Liver (tissue), 9 donors: ENCODE data around the gene NAA10. TPM values are rescaled to one million over a fixed set of nuclear protein-coding genes. Genes with fewer than 3 reads are reported as not detected.

ENCODE experiments used
- DNase-seq: peaks from one replicate; pipeline ENCODE4 v3.0.0-alpha.2; 2017; ENCODE audit warnings: low spot score
- H3K27ac ChIP-seq, 2 donors: one replicate each; pipeline ENCODE4 v1.7.0; 2013; ENCODE audit warnings: inconsistent platforms in 2 of 2, low read length in 2 of 2, control low read depth in 1 of 2, low read depth in 1 of 2, mild to moderate bottlenecking in 1 of 2
- H3K27me3 ChIP-seq, 4 donors: one replicate each; pipeline versions ENCODE4 v1.6.1 to v1.7.0; 2013; ENCODE audit warnings: low read length in 3 of 4, inconsistent platforms in 1 of 4, mild to moderate bottlenecking in 1 of 4, moderate library complexity in 1 of 4; ENCODE audit not compliant: control insufficient read depth in 4 of 4, insufficient read depth in 4 of 4
- H3K36me3 ChIP-seq, 4 donors: one replicate each; pipeline versions ENCODE4 v1.6.1 to v1.7.0; 2013; ENCODE audit warnings: low read length in 3 of 4, mild to moderate bottlenecking in 3 of 4, low read depth in 1 of 4, moderate library complexity in 1 of 4; ENCODE audit not compliant: control insufficient read depth in 4 of 4, insufficient read depth in 3 of 4
- H3K4me1 ChIP-seq, 4 donors: one replicate each; pipeline versions ENCODE4 v1.6.1 to v1.7.0; 2013; ENCODE audit warnings: low read length in 3 of 4, mild to moderate bottlenecking in 3 of 4, moderate library complexity in 1 of 4; ENCODE audit not compliant: control insufficient read depth in 4 of 4, insufficient read depth in 4 of 4
- H3K4me3 ChIP-seq, 3 donors: one replicate each; pipeline versions ENCODE4 v1.6.1 to v1.7.0; 2013; ENCODE audit warnings: low read length in 3 of 3, control low read depth in 1 of 3, low read depth in 1 of 3, mild to moderate bottlenecking in 1 of 3
- H3K9ac ChIP-seq, 2 donors: one replicate each; pipeline ENCODE4 v1.7.0; 2013; ENCODE audit warnings: low read length in 2 of 2, mild to moderate bottlenecking in 2 of 2, moderate library complexity in 2 of 2, control low read depth in 1 of 2, low read depth in 1 of 2
- H3K9me3 ChIP-seq, 4 donors: one replicate each; pipeline versions ENCODE4 v1.6.1 to v1.7.0; 2013; ENCODE audit warnings: low read length in 3 of 4; ENCODE audit not compliant: control insufficient read depth in 4 of 4
- ATF3 ChIP-seq: IDR thresholded peaks from 2 replicates; pipeline ENCODE4 v1.6.1; 2016; ENCODE audit warnings: antibody characterized with exemption
- CTCF ChIP-seq: fragments of 150-350 bp; IDR thresholded peaks from 2 replicates; pipeline ENCODE4 v1.5.1; 2017; ENCODE audit warnings: improper control_type of control experiment, low read depth, low read length; ENCODE audit not compliant: missing input control
- EGR1 ChIP-seq, 2 donors: IDR thresholded peaks; 2 replicates each; pipeline ENCODE4 v1.6.1; 2016 to 2018; ENCODE audit warnings: antibody characterized with exemption in 2 of 2, low read depth in 2 of 2
- FOXA2 ChIP-seq: IDR thresholded peaks from 2 replicates; pipeline ENCODE4 v1.6.1; 2016; ENCODE audit warnings: antibody characterized with exemption
- GABPA ChIP-seq, 2 donors: IDR thresholded peaks in 1 of 2; conservative IDR thresholded peaks in 1 of 2; 2 replicates each; pipeline ENCODE4 v1.6.1; 2016; ENCODE audit warnings: antibody characterized with exemption in 2 of 2, mild to moderate bottlenecking in 1 of 2, moderate library complexity in 1 of 2
- HNF4A ChIP-seq, 2 donors: conservative IDR thresholded peaks; 2 replicates each; pipeline ENCODE4 v1.6.1; 2016; ENCODE audit warnings: antibody characterized with exemption in 2 of 2, mild to moderate bottlenecking in 2 of 2
- HNF4G ChIP-seq: IDR thresholded peaks from 2 replicates; pipeline ENCODE4 v1.6.1; 2016; ENCODE audit warnings: antibody characterized with exemption
- JUND ChIP-seq, 2 donors: IDR thresholded peaks; 2 replicates each; pipeline ENCODE4 v1.6.1; 2016; ENCODE audit warnings: antibody characterized with exemption in 2 of 2
- MAX ChIP-seq: IDR thresholded peaks from 2 replicates; pipeline ENCODE4 v1.6.1; 2016; ENCODE audit warnings: antibody characterized with exemption
- NR2F2 ChIP-seq: IDR thresholded peaks from 2 replicates; pipeline ENCODE4 v1.6.1; 2016; ENCODE audit warnings: antibody characterized with exemption
- RAD21 ChIP-seq, 2 donors: IDR thresholded peaks; 2 replicates each; pipeline ENCODE4 v1.6.1; 2016; ENCODE audit warnings: antibody characterized with exemption in 2 of 2, mild to moderate bottlenecking in 2 of 2
- REST ChIP-seq: IDR thresholded peaks from 2 replicates; pipeline ENCODE4 v1.6.1; 2016; ENCODE audit warnings: antibody characterized with exemption, mild to moderate bottlenecking
- RXRA ChIP-seq, 2 donors: IDR thresholded peaks; 2 replicates each; pipeline ENCODE4 v1.6.1; 2017 to 2018; ENCODE audit warnings: antibody characterized with exemption in 2 of 2, mild to moderate bottlenecking in 1 of 2
- SP1 ChIP-seq: IDR thresholded peaks from 2 replicates; pipeline ENCODE4 v1.6.1; 2018; ENCODE audit warnings: antibody characterized with exemption, mild to moderate bottlenecking
- TAF1 ChIP-seq: conservative IDR thresholded peaks from 2 replicates; pipeline ENCODE4 v1.6.1; 2016; ENCODE audit warnings: antibody characterized with exemption, mild to moderate bottlenecking
- YY1 ChIP-seq: IDR thresholded peaks from 2 replicates; pipeline ENCODE4 v1.6.1; 2016; ENCODE audit warnings: antibody characterized with exemption, mild to moderate bottlenecking
- ZBTB33 ChIP-seq: IDR thresholded peaks from 2 replicates; pipeline ENCODE4 v1.6.1; 2016; ENCODE audit warnings: antibody characterized with exemption
- WGBS: extraction: QIAGEN DNeasy Blood & Tissue Kit; methylation state at CpG from one replicate; pipeline ENCODE4 v1.1.7; 2013; 5-methylcytosine and 5-hydroxymethylcytosine counted together
- polyA plus RNA-seq, 2 donors: library from polyadenylated mRNA; stranded (reverse) in 1 of 2; unstranded in 1 of 2; fragments of 200-250 nt in 1 of 2; fragments of >200 nt in 1 of 2; fragmentation: Nextera tagmentation in 1 of 2; extraction: Ambion mirVana in 1 of 2; gene quantifications; one replicate each; pipeline versions ENCODE4 v1.2.1 to v1.2.3, GENCODE V29; 2013 to 2015
- total RNA-seq, 2 donors: library from RNA; depleted of rRNA; stranded (reverse); fragments of >200 nt; gene quantifications; one replicate each; pipeline ENCODE4 v1.2.3, GENCODE V29; 2014
- donor health status: healthy.
- donor health status: healthy.
- donor health status: healthy.
- donor health status: healthy.
- donor health status: healthy.

Gene NAA10
- total and polyA plus RNA-seq, 4 donors = 20.5 to 58.8 (median 44.4) TPM

- peaks cover 0 to 6% (median 2%) of the 10 kb centered on the region in 4 donors for H3K36me3 ChIP-seq
- DNase-seq = no peak
These were observed 33.9 kb upstream of the NAA10 start for GRCh38 chrX:153968754-153969124.

GRCh38 chrX:153968255-153968654 is 33.4 kb upstream of the NAA10 start:
- WGBS = 65% methylated on average over 9 of the region's 9 CpGs
- peaks cover 10 to 53% (median 43%) of the 10 kb centered on the region in 4 donors for H3K4me1 ChIP-seq
- no peaks in the 10 kb centered on the region for H3K27me3 ChIP-seq
- H3K4me3 ChIP-seq = no peak overlapping the region
- TF ChIP-seq HNF4G (no peak), MAX (no peak), SP1 (no peak)
- H3K9me3 ChIP-seq = no peaks in the 10 kb centered on the region
- H3K27ac ChIP-seq = peak overlapping the region in 1 of 2 donors; percentile 54
- DNase-seq = no peak
- H3K9ac ChIP-seq = no peak overlapping the region
- peaks cover 0 to 11% (median 4%) of the 10 kb centered on the region in 4 donors for H3K36me3 ChIP-seq

More at GRCh38 chrX:153968754-153969124, 33.9 kb upstream of the NAA10 start:
- WGBS = 32% methylated on average over 12 of the region's 12 CpGs
- Histone ChIP-seq H3K4me3 (peak overlapping the region in 1 of 3 donors; percentile 81), H3K9ac (no peak overlapping the region), H3K27me3 (no peaks in the 10 kb centered on the region), H3K27ac (peak overlapping the region in 1 of 2 donors; percentile 31), H3K9me3 (no peaks in the 10 kb centered on the region), H3K4me1 (peaks cover 11 to 58% (median 47%) of the 10 kb centered on the region in 4 donors)
- TF ChIP-seq YY1 (no peak), ATF3 (no peak), RAD21 (IDR thresholded peaks at IDR 0.05) (no peak), NR2F2 (no peak), RXRA (IDR thresholded peaks at IDR 0.05) (no peak), HNF4A (conservative IDR thresholded peaks at IDR 0.05) (no peak), GABPA (IDR thresholded peaks at IDR 0.05 in 1 of 2, conservative IDR thresholded peaks at IDR 0.05 in 1 of 2) (no peak), MAX (no peak), FOXA2 (no peak), TAF1 (no peak)

- H3K4me3 ChIP-seq = no peak overlapping the region
- 62% methylated on average over 16 of the region's 16 CpGs for WGBS
- no peak for DNase-seq
- peak overlapping the region; percentile 54 to 55 for H3K27ac ChIP-seq
- no peaks in the 10 kb centered on the region for H3K27me3 ChIP-seq
- TF ChIP-seq NR2F2 (no peak), ATF3 (no peak), GABPA (IDR thresholded peaks at IDR 0.05 in 1 of 2, conservative IDR thresholded peaks at IDR 0.05 in 1 of 2) (no peak), HNF4A (conservative IDR thresholded peaks at IDR 0.05) (no peak), ZBTB33 (no peak), CTCF (no peak), HNF4G (no peak), JUND (IDR thresholded peaks at IDR 0.05) (no peak), TAF1 (no peak), RXRA (IDR thresholded peaks at IDR 0.05) (no peak), RAD21 (IDR thresholded peaks at IDR 0.05) (no peak), REST (no peak), YY1 (no peak), MAX (no peak), FOXA2 (no peak), EGR1 (IDR thresholded peaks at IDR 0.05; ENCODE audit: low read depth in 2 of 2) (no peak), SP1 (no peak)
- H3K9ac ChIP-seq = no peak overlapping the region
- H3K4me1 ChIP-seq = peaks cover 10 to 52% (median 41%) of the 10 kb centered on the region in 4 donors
- H3K36me3 ChIP-seq = peaks cover 0 to 17% (median 6%) of the 10 kb centered on the region in 4 donors
- no peaks in the 10 kb centered on the region for H3K9me3 ChIP-seq
These were observed 32.8 kb upstream of the NAA10 start for GRCh38 chrX:153967536-153968224.
